Cardiac fibroblast (primary cell): ENCODE results near the gene USP22.

ENCODE experiments used
- DNase-seq, 2 donors: peaks; one replicate each; pipeline versions ENCODE4 v3.0.0 to v3.0.0-alpha.2; 2010; ENCODE audit warnings: low read depth in 2 of 2
- H3K4me3 ChIP-seq, 2 donors: replicated peaks in 1 of 2; 1 replicate in 1 of 2; 2 replicates in 1 of 2; pipeline ENCODE4 v1.5.1; 2011; ENCODE audit warnings: low read depth in 2 of 2, low read length in 2 of 2, mild to moderate bottlenecking in 2 of 2, moderate library complexity in 1 of 2
- CTCF ChIP-seq: IDR thresholded peaks from one replicate; pipeline ENCODE4 v1.5.1; 2011; ENCODE audit warnings: low read depth, mild to moderate bottlenecking, low read length, inconsistent platforms

The USP22 gene

GRCh38 chr17:21013983-21014382, 28.8 kb downstream of the USP22 start:
- TF ChIP-seq CTCF = no peak
- no peak overlapping the region for H3K4me3 ChIP-seq
- no peak for DNase-seq

- TF ChIP-seq CTCF = no peak
- no peak for DNase-seq
- H3K4me3 ChIP-seq = no peak overlapping the region
Observed at GRCh38 chr17:21012736-21013135, 30.1 kb downstream of the USP22 start.

GRCh38 chr17:21010705-21011596, 31.9 kb downstream of the USP22 start:
- no peak for TF ChIP-seq CTCF
- H3K4me3 ChIP-seq = no peak overlapping the region
- DNase-seq = no peak

- H3K4me3 ChIP-seq = no peak overlapping the region
- TF ChIP-seq CTCF = no peak
- no peak for DNase-seq
Observed at GRCh38 chr17:21008992-21009671, 33.7 kb downstream of the USP22 start.

- no peak for DNase-seq
- H3K4me3 ChIP-seq = no peak overlapping the region
- no peak for TF ChIP-seq CTCF
Observed at GRCh38 chr17:21008160-21008915, 34.5 kb downstream of the USP22 start.

- DNase-seq = no peak
- H3K4me3 ChIP-seq = no peak overlapping the region
- no peak for TF ChIP-seq CTCF
Observed at GRCh38 chr17:21007646-21008045, 35.2 kb downstream of the USP22 start.
